GM21528 (cell line): ENCODE measurements around the gene YAE1.

ENCODE experiments used
- ATAC-seq: cut with Tn5 transposase; IDR thresholded peaks from one replicate; pipeline ENCODE4 v1.9.1; 2021; ENCODE audit warnings: mild to moderate bottlenecking, moderate library complexity; ENCODE audit not compliant: unreplicated experiment, low FRiP score

Gene YAE1

GRCh38 chr7:39605087-39605486 lies 38.9 kb downstream of the YAE1 start:
- ATAC-seq = no peak

GRCh38 chr7:39606352-39606751 lies 40.1 kb downstream of the YAE1 start:
- no peak for ATAC-seq

GRCh38 chr7:39606941-39607340 lies 40.7 kb downstream of the YAE1 start:
- ATAC-seq = no peak

- no peak for ATAC-seq
These were observed 41.7 kb downstream of the YAE1 start for GRCh38 chr7:39607865-39608264.

- ATAC-seq = no peak
These were observed 42.1 kb downstream of the YAE1 start for GRCh38 chr7:39608278-39608677.

GRCh38 chr7:39609113-39609934 lies 43.1 kb downstream of the YAE1 start:
- ATAC-seq = no peak

- no peak for ATAC-seq
These were observed 43.7 kb downstream of the YAE1 start for GRCh38 chr7:39609935-39610263.

- ATAC-seq = no peak
These were observed 47.4 kb downstream of the YAE1 start for GRCh38 chr7:39613577-39613976.

GRCh38 chr7:39614299-39614698 lies 48.1 kb downstream of the YAE1 start:
- no peak for ATAC-seq

- ATAC-seq = no peak
These were observed 49.3 kb downstream of the YAE1 start for GRCh38 chr7:39615350-39615975.

- no peak for ATAC-seq
These were observed 49.9 kb downstream of the YAE1 start for GRCh38 chr7:39616138-39616537.

GRCh38 chr7:39617005-39617404 lies 50.8 kb downstream of the YAE1 start:
- ATAC-seq = no peak

- ATAC-seq = no peak
These were observed 52.7 kb downstream of the YAE1 start for GRCh38 chr7:39618868-39619267.

GRCh38 chr7:39620486-39620885 lies 54.3 kb downstream of the YAE1 start:
- no peak for ATAC-seq

GRCh38 chr7:39621261-39621660 lies 55.1 kb downstream of the YAE1 start:
- ATAC-seq = no peak

GRCh38 chr7:39621784-39622411 lies 55.7 kb downstream of the YAE1 start:
- ATAC-seq = no peak
